ENCODE measurements around the gene RPS6KA5. TPM values are rescaled to one million over a fixed set of nuclear protein-coding genes. Genes with fewer than 3 reads are reported as not detected.

RPS6KA5 gene
- total RNA-seq, 1 donor from 2014 or later = 16.6 TPM

DNA sequence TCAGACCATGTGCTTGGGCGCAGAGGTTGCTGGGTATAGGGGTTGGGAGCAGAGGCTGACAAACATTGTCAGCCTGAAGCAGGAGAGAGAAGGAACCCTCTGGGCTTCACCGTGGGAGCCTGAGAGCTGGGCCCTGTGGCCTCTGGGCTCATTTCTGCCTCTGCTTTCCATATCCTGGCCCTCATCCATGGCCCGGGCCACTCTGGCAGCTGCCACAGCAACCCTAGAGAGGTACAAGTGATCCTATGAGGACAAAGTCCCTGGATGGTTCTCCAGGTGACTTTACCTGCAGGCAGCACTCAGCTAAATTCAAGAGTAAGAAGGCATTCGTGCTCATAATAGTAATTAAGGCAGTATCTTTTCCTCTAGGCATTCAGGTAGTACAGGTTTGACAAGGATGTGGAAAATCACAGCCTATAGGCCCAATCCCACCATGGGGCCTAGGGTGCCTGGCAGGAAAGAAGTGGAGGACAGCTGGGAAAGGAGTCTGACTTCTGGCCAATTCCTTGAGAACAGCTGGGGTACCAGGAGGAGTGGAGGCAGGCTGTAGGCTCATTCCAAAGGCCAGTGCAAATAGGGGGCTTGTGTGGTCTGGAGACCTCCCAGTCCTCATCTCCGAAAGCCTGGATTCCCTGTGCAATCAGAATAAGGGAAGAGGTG is 240.6 kb downstream of the RPS6KA5 start:
- Mint-ChIP-seq H3K4me3 (no peak overlapping the region), H3K36me3 (ENCODE audit: low read depth) (peaks cover 3% of the 10 kb centered on the region), H3K27me3 (ENCODE audit: insufficient read depth) (peaks cover 27% of the 10 kb centered on the region), H3K27ac (peak overlapping the region; percentile 14), H3K4me1 (ENCODE audit: low read depth) (peaks cover 14% of the 10 kb centered on the region), H3K9me3 (peaks cover 17% of the 10 kb centered on the region)
- intact Hi-C loops (cut with micrococcal nuclease) = loop anchor here (10.0 kb wide), 2 partner anchors 595 to 1995 kb away; partner anchors contain the start of genes CCDC88C and TTC8
- DNase-seq (ENCODE audit: low spot score) = no peak

DNA sequence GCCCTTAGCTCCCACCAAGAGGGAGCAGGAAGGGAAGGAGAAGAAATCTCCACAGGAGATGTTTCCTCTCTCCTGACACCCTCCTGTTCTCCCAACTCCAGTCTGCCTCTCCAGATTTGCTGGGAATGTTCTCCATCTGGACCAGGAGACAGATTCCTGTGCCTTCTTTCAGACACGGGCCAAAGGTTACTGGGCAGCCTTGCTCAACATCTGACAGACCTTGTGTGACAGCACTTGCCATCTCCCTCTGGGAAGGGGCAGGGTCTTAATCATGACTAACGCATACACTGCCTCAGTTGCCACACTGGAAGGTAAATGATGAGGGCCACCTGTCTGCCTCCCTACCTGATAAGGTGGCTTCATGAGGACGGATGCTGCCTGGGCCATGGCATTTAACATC is 241.7 kb downstream of the RPS6KA5 start:
- H3K4me3 Mint-ChIP-seq = no peak overlapping the region
- H3K27me3 Mint-ChIP-seq (ENCODE audit: insufficient read depth) = peaks cover 33% of the 10 kb centered on the region

DNA sequence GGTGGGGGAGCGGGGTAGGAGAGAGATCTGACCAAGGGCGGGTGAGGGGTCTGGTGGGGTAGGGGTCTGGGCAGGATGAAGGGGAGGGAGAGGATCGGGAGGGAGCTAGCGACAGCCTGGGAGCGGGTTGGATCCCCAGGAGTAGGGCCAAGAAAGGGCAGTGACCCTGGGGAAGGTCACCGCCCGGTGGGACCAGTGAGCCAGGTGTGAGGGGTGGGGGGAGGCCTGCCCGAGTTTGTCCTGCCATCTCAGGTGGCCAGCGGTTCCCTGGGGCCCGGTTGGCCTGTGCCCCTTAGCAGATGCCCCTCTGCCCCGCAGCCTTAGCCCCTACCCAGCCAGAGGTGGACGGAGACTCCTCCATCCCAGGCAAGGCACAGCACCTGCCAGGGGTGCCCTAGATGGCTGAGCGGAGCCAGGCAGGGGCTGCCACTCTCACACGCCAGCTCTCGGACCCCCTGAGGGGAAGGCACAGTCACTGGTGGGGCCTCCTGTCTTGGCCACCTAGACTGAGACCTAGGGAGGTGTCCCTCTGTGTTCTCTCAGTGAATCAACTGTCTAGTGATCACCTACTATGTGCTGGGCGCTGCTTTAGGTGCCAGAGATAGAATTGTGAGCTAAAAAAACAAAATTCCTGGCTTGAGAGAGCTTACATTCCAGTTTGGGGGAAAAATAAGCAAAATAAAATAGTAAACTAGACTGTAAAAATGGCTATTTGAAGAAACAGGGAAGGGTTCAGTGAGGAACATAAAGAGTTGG is 243.6 kb downstream of the RPS6KA5 start:
- DNase-seq (ENCODE audit: low spot score) = no peak
- intact Hi-C loops (cut with micrococcal nuclease) = loop anchor here (1.0 kb wide), 1 partner anchor 59 kb away; no protein-coding TSS in a partner anchor
- Mint-ChIP-seq H3K4me1 (ENCODE audit: low read depth) (peaks cover 14% of the 10 kb centered on the region), H3K9me3 (no peaks in the 10 kb centered on the region), H3K4me3 (peak overlapping the region; percentile 73), H3K27me3 (ENCODE audit: insufficient read depth) (peaks cover 42% of the 10 kb centered on the region), H3K36me3 (ENCODE audit: low read depth) (no peaks in the 10 kb centered on the region), H3K27ac (no peak overlapping the region)

More for the DNA sequence above, 241.7 kb downstream of the RPS6KA5 start:
- H3K27ac Mint-ChIP-seq = no peak overlapping the region
- intact Hi-C loops (cut with micrococcal nuclease) = no loop called here
- H3K36me3 Mint-ChIP-seq (ENCODE audit: low read depth) = no peaks in the 10 kb centered on the region
- H3K9me3 Mint-ChIP-seq = peaks cover 10% of the 10 kb centered on the region
- no peak for DNase-seq (ENCODE audit: low spot score)
- peaks cover 14% of the 10 kb centered on the region for H3K4me1 Mint-ChIP-seq (ENCODE audit: low read depth)

DNA sequence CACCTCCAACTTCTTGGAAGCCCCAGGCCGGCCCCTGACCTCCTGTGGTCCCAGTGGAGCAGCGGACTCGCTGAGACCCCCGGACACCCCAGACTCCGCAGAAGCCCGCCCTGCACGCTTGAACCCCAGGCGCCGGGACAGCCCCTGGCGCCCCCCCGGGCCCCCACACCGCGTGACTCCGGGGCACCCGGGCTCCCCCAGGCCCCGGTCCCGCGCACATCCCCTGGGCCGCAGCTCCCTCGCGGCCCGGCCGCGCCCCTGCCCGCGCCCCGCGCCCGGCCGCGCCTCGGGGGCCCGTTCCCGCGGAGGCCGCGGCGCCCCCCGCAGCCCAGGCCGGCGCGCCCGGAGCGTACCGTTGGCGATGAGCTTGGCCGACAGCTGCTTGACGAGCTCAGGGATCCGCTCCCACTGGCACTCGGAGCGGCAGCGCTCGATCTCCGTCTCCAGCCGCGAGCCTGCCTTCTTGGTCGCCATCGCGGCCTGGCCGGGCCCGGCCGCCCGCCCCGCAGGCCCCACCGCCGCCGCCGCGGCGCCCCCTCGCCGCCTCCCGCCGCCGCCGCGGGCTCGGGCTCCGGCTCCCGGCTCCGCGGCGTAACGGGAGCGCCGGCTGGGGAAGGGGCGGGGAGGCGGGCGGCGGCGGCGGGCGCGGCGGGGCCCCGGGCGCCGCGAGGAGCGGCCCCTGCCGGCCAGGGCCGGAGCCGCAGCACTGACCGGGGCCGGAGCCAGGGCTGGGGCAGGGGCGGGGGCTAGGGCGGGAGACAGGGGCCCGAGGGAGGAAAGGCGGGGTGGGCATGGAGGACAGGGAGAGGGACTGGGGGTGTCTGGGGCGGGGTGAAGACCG is 244.4 kb downstream of the RPS6KA5 start, which contains the start of gene TTC7B:
Gene TTC7B (minus strand): TSS at position 609 of the 841 bp plus-strand sequence. CDS start 135 bp downstream, at position 474.
- Mint-ChIP-seq H3K36me3 (ENCODE audit: low read depth) (no peaks in the 10 kb centered on the region), H3K27ac (no peak within 1 kb of the TSS), H3K9me3 (no peaks in the 10 kb centered on the region), H3K4me1 (ENCODE audit: low read depth) (peaks cover 9% of the 10 kb centered on the region), H3K4me3 (peak within 1 kb of the TSS; percentile 76), H3K27me3 (ENCODE audit: insufficient read depth) (peaks cover 42% of the 10 kb centered on the region)
- intact Hi-C loops (cut with micrococcal nuclease) = loop anchor here (1.0 kb wide), 1 partner anchor 58 kb away; no protein-coding TSS in a partner anchor
- no peak for DNase-seq (ENCODE audit: low spot score)

DNA sequence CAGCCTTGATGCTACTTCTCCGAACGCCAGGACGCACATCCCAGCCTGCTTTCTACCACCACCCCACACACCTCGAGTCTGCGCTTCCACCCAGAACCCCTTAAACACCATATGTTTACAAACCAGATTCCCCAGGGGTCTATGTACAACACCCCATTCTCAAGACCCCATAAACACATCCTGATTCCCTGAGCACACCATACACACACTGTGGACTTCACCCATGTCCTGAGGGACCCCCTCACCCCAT is 244.9 kb downstream of the RPS6KA5 start:
- Mint-ChIP-seq H3K36me3 (ENCODE audit: low read depth) (no peaks in the 10 kb centered on the region), H3K4me3 (peak overlapping the region; percentile 76), H3K27ac (no peak overlapping the region), H3K27me3 (ENCODE audit: insufficient read depth) (peaks cover 42% of the 10 kb centered on the region), H3K4me1 (ENCODE audit: low read depth) (peaks cover 4% of the 10 kb centered on the region), H3K9me3 (no peaks in the 10 kb centered on the region)
- intact Hi-C loops (cut with micrococcal nuclease) = no loop called here
- no peak for DNase-seq (ENCODE audit: low spot score)

DNA sequence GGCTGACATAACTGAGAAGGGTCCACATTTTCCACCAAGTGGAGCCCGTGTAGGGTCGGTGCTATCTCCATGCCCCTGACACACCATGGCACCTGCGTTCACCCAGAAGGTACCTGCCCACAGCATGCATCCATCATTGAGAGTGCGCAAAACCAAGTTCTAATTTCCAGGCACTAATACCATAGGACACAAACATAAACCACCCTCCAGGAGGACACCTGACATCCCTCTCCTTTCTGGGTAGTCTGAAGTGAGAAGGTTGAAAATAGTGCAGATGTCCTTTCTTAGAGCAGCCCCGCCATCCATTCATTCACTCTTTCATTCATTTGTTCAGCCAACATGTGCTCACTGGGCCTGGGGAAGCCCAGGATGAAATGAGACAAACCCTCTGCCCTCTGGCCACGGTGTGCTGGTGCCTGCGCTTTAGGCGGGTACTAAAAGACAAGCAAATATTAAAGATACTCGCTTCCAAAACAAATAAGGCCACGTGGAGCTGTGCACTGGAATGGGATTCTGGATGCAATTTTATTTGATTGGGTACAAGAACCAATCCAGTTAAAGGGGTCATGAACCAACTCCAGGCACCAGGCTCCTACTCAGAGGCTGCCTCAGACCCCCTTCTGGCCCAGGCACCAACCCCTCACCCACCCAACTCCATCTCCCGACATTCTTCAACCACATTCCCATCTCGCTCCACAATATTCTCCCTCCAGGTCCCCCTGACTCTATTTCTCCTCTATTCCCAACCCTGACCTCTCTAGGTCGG is 245.5 kb downstream of the RPS6KA5 start:
- no peak for DNase-seq (ENCODE audit: low spot score)
- no peaks in the 10 kb centered on the region for H3K9me3 Mint-ChIP-seq
- peak overlapping the region; percentile 76 for H3K4me3 Mint-ChIP-seq
- intact Hi-C loops (cut with micrococcal nuclease) = no loop called here
- H3K27me3 Mint-ChIP-seq (ENCODE audit: insufficient read depth) = peaks cover 41% of the 10 kb centered on the region
- no peak overlapping the region for H3K27ac Mint-ChIP-seq
- peaks cover 4% of the 10 kb centered on the region for H3K4me1 Mint-ChIP-seq (ENCODE audit: low read depth)
- no peaks in the 10 kb centered on the region for H3K36me3 Mint-ChIP-seq (ENCODE audit: low read depth)

DNA sequence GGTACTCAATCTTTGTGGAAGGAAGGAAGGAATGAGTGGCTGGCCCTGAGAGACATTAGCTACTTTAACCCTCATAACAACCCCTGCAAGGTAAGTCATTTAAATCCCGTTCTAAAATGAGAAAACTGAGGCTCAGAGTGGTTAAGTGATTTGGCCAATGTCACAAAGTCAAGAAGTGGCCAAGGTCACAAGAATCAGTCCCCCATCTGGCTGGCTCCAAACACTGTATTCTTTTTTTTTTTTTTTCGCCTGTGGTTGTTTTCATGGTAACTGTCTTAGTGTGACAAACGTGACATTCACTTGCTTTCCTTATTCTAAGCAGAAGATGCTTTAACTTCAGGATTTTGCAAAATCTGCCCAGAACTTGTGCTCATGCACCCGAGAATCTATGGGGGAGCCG is 247.0 kb downstream of the RPS6KA5 start:
- H3K4me3 Mint-ChIP-seq = no peak overlapping the region
- no peak for DNase-seq (ENCODE audit: low spot score)
- H3K27me3 Mint-ChIP-seq (ENCODE audit: insufficient read depth) = peaks cover 41% of the 10 kb centered on the region
- peaks cover 4% of the 10 kb centered on the region for H3K4me1 Mint-ChIP-seq (ENCODE audit: low read depth)
- no peak overlapping the region for H3K27ac Mint-ChIP-seq
- no peaks in the 10 kb centered on the region for H3K36me3 Mint-ChIP-seq (ENCODE audit: low read depth)
- H3K9me3 Mint-ChIP-seq = no peaks in the 10 kb centered on the region
- intact Hi-C loops (cut with micrococcal nuclease) = no loop called here

DNA sequence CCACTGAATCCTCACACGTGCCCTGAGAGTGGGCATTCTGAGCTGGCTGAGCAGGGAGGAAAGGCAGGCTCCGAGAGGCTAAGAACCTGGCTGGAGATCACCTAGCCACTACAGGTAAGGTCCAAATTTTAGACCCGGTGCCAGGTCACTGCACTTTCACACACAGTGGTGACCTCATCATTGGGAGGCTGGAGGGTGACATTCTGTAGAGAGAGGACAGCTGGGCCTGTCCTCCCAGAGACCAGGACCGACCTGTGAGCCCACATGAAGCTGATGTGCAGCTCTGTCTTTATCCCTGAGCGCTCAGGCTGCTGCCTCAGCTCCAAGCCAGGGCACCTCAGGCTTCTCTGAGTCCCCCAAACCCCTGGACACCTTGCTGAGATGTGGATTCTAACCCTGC is 248.3 kb downstream of the RPS6KA5 start:
- Mint-ChIP-seq H3K9me3 (no peaks in the 10 kb centered on the region), H3K27me3 (ENCODE audit: insufficient read depth) (peaks cover 30% of the 10 kb centered on the region), H3K27ac (no peak overlapping the region), H3K36me3 (ENCODE audit: low read depth) (no peaks in the 10 kb centered on the region), H3K4me3 (no peak overlapping the region), H3K4me1 (ENCODE audit: low read depth) (peaks cover 4% of the 10 kb centered on the region)
- no peak for DNase-seq (ENCODE audit: low spot score)
- intact Hi-C loops (cut with micrococcal nuclease) = no loop called here

DNA sequence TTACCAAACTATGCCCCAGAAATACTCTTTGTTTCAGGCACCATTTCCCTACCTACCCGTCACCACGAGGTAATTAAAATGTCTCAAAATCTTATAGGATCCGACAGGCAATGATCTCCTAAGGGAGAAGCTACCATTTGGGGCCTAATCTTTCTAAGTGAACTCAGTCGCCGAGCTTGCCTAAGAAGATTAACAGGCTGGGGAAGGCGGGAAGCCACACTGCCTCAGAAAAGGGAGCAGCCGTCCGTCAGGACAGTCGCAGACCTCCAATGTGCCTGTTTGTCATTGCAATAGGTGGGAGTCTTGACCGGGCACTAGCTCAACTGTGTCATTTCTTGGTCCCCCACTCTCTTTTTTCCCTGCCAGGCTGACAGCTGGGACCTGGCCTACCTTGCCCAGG is 248.8 kb downstream of the RPS6KA5 start:
- no peak for DNase-seq (ENCODE audit: low spot score)
- Mint-ChIP-seq H3K4me3 (no peak overlapping the region), H3K9me3 (no peaks in the 10 kb centered on the region), H3K36me3 (ENCODE audit: low read depth) (no peaks in the 10 kb centered on the region), H3K27me3 (ENCODE audit: insufficient read depth) (peaks cover 27% of the 10 kb centered on the region), H3K27ac (no peak overlapping the region), H3K4me1 (ENCODE audit: low read depth) (peaks cover 4% of the 10 kb centered on the region)
- intact Hi-C loops (cut with micrococcal nuclease) = no loop called here

DNA sequence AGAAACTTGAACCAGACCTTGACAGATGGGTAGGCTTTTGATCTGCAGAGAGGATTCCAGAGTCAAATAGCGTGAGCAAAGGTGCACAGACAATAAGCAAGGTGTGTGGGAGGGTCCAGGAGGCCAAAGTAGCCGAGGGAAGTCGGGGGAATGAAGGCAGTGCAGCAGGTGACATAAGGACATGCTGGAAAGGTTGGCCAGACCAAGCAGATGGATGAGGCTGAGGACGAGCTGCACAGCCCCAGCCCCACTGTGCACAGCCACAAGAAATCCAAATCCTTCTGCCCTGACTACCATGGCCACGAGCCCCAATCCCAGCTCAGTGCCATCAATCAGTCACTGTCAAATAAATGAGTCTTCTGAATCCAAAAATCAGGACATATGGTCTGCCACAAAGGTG is 249.6 kb downstream of the RPS6KA5 start:
- intact Hi-C loops (cut with micrococcal nuclease) = no loop called here
- DNase-seq (ENCODE audit: low spot score) = no peak
- Mint-ChIP-seq H3K9me3 (no peaks in the 10 kb centered on the region), H3K36me3 (ENCODE audit: low read depth) (no peaks in the 10 kb centered on the region), H3K27me3 (ENCODE audit: insufficient read depth) (peaks cover 30% of the 10 kb centered on the region), H3K27ac (no peak overlapping the region), H3K4me1 (ENCODE audit: low read depth) (peaks cover 4% of the 10 kb centered on the region), H3K4me3 (no peak overlapping the region)

DNA sequence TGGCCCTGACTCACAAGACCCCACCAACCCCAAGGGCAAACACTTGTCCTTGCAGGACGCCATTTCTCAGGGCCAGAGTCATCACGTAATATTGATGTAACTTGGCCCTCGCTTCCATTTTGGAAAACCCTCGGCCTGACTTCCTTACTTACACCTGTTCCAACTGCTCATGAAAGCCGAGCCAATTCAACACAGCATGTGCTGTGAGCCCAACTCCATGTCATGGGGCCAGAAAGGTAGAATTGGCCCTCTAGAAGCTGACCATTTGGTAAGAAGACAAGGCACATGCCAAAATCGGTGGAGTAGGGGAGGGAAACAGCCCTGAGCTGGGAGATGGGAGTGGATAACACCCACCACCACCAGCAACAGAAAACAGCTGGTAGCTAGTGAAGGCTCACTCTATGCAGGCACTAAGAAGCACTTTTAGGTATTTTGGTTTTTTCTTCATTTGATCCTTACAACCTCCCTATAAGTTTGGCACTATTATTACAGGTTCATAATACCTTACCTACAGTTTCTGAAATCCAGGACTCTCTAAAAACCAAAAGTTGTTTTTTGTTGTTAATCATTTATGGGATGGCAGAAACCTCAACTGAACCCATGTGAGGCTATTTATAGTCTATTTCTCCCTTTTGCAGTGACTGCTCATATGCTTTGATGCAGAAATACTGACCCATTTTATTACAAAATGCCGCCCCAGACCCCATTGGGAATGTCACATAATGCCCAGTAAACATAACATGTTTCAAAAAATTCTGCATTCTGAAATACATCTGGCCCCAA is 250.7 kb downstream of the RPS6KA5 start:
- Mint-ChIP-seq H3K4me1 (ENCODE audit: low read depth) (no peaks in the 10 kb centered on the region), H3K27ac (no peak overlapping the region), H3K27me3 (ENCODE audit: insufficient read depth) (peaks cover 21% of the 10 kb centered on the region), H3K9me3 (no peaks in the 10 kb centered on the region), H3K4me3 (no peak overlapping the region), H3K36me3 (ENCODE audit: low read depth) (no peaks in the 10 kb centered on the region)
- intact Hi-C loops (cut with micrococcal nuclease) = no loop called here
- DNase-seq (ENCODE audit: low spot score) = no peak

Measured in activated T-helper 1 cell treated with anti-CD3 and anti-CD28 coated beads, Interleukin-12 subunit alpha, Interleukin-12 subunit beta, Interleukin-2, Interleukin-4 antibody, amounts not matched to agents 30 ng/mL and 10 ng/mL and 1 ng/mL, durations not matched to agents 14 hours and 24 hours and 36 hours (primary cell).